Measurements from ENCODE around the gene FRS3. TPM values are rescaled to one million over a fixed set of nuclear protein-coding genes. Genes with fewer than 3 reads are reported as not detected.

The FRS3 gene
- total RNA-seq, 2 experiments from 2014 or later: 5.6 to 8.7 TPM

DNA sequence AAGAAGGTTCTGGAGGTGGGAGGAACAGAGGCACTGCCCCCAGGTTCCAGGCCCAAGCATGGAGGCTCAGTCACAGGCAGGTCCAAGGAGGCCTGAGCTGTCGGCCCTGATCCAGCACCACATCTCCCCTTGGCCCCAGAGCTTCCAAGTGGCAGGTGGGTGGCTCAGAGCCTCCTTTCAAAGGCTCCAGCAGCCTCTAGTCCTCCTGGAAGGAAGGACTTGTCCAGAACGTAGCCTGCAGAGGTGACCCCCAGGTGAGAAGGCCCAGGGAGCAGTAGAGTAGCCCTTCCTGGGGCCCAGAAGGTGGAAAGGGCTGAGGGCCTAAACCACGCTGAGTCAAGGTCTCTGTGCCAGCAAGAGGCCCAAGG lies 52.0 kb downstream of the FRS3 start:
- no peak overlapping the region for H3K27ac ChIP-seq (ENCODE audit: low read depth, low read length, poor library complexity, severe bottlenecking)
- TF ChIP-seq, protein P1, sequence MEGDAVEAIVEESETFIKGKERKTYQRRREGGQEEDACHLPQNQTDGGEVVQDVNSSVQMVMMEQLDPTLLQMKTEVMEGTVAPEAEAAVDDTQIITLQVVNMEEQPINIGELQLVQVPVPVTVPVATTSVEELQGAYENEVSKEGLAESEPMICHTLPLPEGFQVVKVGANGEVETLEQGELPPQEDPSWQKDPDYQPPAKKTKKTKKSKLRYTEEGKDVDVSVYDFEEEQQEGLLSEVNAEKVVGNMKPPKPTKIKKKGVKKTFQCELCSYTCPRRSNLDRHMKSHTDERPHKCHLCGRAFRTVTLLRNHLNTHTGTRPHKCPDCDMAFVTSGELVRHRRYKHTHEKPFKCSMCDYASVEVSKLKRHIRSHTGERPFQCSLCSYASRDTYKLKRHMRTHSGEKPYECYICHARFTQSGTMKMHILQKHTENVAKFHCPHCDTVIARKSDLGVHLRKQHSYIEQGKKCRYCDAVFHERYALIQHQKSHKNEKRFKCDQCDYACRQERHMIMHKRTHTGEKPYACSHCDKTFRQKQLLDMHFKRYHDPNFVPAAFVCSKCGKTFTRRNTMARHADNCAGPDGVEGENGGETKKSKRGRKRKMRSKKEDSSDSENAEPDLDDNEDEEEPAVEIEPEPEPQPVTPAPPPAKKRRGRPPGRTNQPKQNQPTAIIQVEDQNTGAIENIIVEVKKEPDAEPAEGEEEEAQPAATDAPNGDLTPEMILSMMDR (conservative IDR thresholded peaks at IDR 0.05; ENCODE audit: low read length): no peak
- no peak for TF ChIP-seq EZH2phosphoT487 (IDR thresholded peaks at IDR 0.05; ENCODE audit: borderline replicate concordance, low read depth, low read length)

DNA sequence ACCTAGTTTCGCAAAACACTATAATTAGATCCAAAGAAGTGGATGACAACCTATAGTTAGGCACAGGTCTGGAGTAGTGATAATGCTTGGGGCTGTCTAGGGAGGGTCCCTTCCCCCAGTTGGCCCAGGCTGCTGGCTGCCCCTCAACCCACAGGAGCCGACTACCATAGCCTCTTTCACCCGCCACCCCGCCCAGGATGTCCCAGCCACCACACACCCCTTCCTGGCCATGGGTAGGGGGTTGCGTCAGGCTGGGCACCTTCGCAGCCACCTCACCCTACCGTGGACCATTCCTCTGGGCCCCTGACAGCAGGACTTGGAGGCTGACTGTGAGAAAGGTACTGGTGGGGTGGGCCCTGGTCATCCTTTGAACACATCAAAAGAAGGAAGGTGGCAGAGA lies 52.8 kb downstream of the FRS3 start:
- BruUV-seq (replicated peaks): no TSS peak
- no peak overlapping the region for H3K27ac ChIP-seq (ENCODE audit: low read depth, low read length, poor library complexity, severe bottlenecking)
- peaks cover 98% of the 10 kb centered on the region for H3K4me1 ChIP-seq (ENCODE audit: insufficient read depth, low read length, poor library complexity, severe bottlenecking)
- peaks cover 4% of the 10 kb centered on the region; the same call in 1 of the 2 replicates for H4K20me1 ChIP-seq (ENCODE audit: insufficient read depth, low read length)
- CTCF ChIA-PET (ENCODE audit: unreplicated experiment): no interaction called here
- H3K9me2 ChIP-seq (ENCODE audit: insufficient read depth, low read length): no peaks in the 10 kb centered on the region
- no peak overlapping the region for H3K4me2 ChIP-seq (ENCODE audit: low read length)
- POLR2A ChIA-PET: no interaction called here
- TF ChIP-seq, protein P1 (conservative IDR thresholded peaks at IDR 0.05; ENCODE audit: low read length): no peak
- no peak for TF ChIP-seq EZH2phosphoT487 (IDR thresholded peaks at IDR 0.05; ENCODE audit: borderline replicate concordance, low read depth, low read length)
- H3K79me2 ChIP-seq (ENCODE audit: insufficient read depth, low read depth, low read length): peaks cover 89% of the 10 kb centered on the region
- H2AFZ ChIP-seq (ENCODE audit: low read length): no peak overlapping the region
- intact Hi-C loops (cut with micrococcal nuclease; ENCODE audit: unreplicated experiment): loop anchor here (10.0 kb wide), 1 partner anchor 1018 kb away; the partner anchor contains the start of gene TBCC
- no peaks in the 10 kb centered on the region for H3K36me3 ChIP-seq (ENCODE audit: insufficient read depth, low read length)
- DNase-seq (ENCODE audit: low spot score): no peak
- H3K4me3 ChIP-seq (ENCODE audit: low read depth, low read length, poor library complexity, severe bottlenecking): no peak overlapping the region
- no peaks in the 10 kb centered on the region for H3K9me3 ChIP-seq (ENCODE audit: low read length)

More for the DNA sequence above, 52.0 kb downstream of the FRS3 start:
- Histone ChIP-seq H3K79me2 (ENCODE audit: insufficient read depth, low read depth, low read length) (peaks cover 89% of the 10 kb centered on the region), H3K4me1 (ENCODE audit: insufficient read depth, low read length, poor library complexity, severe bottlenecking) (peaks cover 98% of the 10 kb centered on the region), H4K20me1 (ENCODE audit: insufficient read depth, low read length) (peaks cover 4% of the 10 kb centered on the region; the same call in 1 of the 2 replicates), H3K9me3 (ENCODE audit: low read length) (no peaks in the 10 kb centered on the region), H3K9me2 (ENCODE audit: insufficient read depth, low read length) (no peaks in the 10 kb centered on the region), H3K4me3 (ENCODE audit: low read depth, low read length, poor library complexity, severe bottlenecking) (no peak overlapping the region), H3K36me3 (ENCODE audit: insufficient read depth, low read length) (no peaks in the 10 kb centered on the region), H3K4me2 (ENCODE audit: low read length) (no peak overlapping the region; the same call in 1 of the 2 replicates), H2AFZ (ENCODE audit: low read length) (no peak overlapping the region)
- DNase-seq (ENCODE audit: low spot score): no peak
- intact Hi-C loops (cut with micrococcal nuclease; ENCODE audit: unreplicated experiment): loop anchor here (10.0 kb wide), 1 partner anchor 1017 kb away; the partner anchor contains the start of gene TBCC
- ChIA-PET CTCF (ENCODE audit: unreplicated experiment) (interaction anchor here (0.6 to 0.7 kb wide), 2 partner anchors 8 to 12 kb away, joined by 3 read pairs; no protein-coding TSS in a partner anchor), POLR2A (no interaction called here)
- BruUV-seq (replicated peaks): no TSS peak
